ENCODE data around the gene MAD2L1.

Gene MAD2L1

DNA sequence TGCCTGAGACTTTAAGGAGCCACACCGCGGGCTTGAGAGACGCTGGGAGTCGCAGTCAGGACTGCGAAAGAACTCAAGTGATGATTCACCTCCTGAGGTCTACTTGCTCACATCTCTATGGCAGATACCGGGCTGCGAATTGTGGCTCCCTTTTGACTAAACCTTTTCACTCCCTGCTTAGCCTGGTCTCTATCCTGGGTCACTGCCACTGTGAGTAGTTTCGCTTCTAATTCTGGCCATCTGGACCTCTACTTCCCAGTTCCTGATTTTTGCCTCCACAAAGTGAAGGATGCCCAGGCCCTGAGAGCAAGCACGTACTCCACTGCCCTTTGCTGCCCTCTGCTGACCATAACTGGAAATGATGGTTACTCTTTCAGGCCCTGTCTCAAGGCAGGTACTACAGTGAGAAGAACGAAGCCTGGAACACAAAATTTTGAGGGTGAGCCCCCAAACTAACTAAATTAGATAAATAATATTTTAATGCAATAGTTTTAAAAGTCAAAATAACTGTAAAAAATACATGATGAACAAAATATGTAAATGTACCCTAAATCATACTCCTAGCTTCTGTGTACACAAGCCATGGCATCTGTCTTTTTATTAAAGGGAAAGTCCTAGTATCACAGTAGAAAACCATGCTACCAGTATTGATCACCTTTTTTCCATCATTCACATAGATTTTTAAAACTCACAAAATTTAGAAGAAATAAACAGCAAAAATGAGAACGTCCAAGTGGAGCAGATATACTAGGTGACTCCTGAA lies 16.7 kb downstream of the MAD2L1 start:
- no peak overlapping the region for H3K4me3 Mint-ChIP-seq
- H3K9me3 Mint-ChIP-seq: no peaks in the 10 kb centered on the region

DNA sequence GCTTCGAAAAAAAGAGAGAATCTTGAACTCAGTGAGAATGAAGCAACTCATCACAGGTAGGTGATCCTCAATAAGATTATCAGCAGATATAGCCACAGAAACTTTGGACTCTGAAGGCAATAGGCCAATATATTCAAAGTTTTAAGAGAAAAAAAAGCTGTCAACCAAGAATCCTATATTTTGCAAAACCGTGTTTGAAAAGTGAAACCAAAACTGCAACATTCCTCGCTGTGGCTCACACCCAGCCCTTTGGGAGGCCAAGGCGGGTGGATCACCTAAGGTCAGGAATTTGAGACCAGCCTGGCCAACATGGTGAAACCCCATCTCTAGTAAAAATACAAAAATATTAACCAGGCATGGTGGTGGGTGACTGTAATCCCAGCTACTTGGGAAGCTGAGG lies 22.8 kb downstream of the MAD2L1 start:
- no peak for DNase-seq
- H3K4me1 Mint-ChIP-seq: peaks cover 11% of the 10 kb centered on the region
- no peak overlapping the region for H3K27ac Mint-ChIP-seq
- no peaks in the 10 kb centered on the region for H3K27me3 Mint-ChIP-seq (ENCODE audit: low read depth, poor library complexity)
- no peak overlapping the region for H3K4me3 Mint-ChIP-seq
- TF ChIP-seq CTCF (IDR thresholded peaks at IDR 0.05): no peak
- peaks cover 7% of the 10 kb centered on the region for H3K9me3 Mint-ChIP-seq
- H3K36me3 Mint-ChIP-seq (ENCODE audit: low read depth): peaks cover 5% of the 10 kb centered on the region

More for the DNA sequence above, 16.7 kb downstream of the MAD2L1 start:
- peak; percentile 74 for TF ChIP-seq CTCF (IDR thresholded peaks at IDR 0.05)
- peak; percentile 83 for DNase-seq
- Mint-ChIP-seq H3K27ac (peak overlapping the region; percentile 94), H3K4me1 (peaks cover 5% of the 10 kb centered on the region), H3K36me3 (ENCODE audit: low read depth) (no peaks in the 10 kb centered on the region), H3K27me3 (ENCODE audit: low read depth, poor library complexity) (no peaks in the 10 kb centered on the region)

DNA sequence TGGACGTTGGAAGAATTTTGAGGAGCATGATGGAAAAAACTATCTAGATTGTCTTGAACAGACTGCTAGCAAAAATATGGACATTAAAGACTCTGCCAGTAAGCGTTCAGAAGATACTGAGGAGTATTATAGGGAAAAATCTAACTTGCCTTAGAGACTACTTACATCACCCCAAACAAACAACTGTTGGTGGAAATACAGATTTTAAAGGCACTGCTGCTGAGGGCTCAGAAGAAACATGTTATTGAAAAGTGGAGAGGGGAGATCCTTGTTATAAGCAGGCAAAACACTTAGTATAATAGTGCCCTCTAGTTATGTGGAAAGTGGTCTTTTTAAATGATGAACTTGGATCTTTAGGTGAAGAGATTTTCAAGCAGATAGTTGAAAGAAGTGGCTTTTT lies 29.2 kb downstream of the MAD2L1 start:
- Mint-ChIP-seq H3K9me3 (no peaks in the 10 kb centered on the region), H3K4me3 (no peak overlapping the region), H3K4me1 (peaks cover 11% of the 10 kb centered on the region), H3K27me3 (ENCODE audit: low read depth, poor library complexity) (peaks cover 3% of the 10 kb centered on the region), H3K36me3 (ENCODE audit: low read depth) (no peaks in the 10 kb centered on the region), H3K27ac (no peak overlapping the region)
- no peak for TF ChIP-seq CTCF (IDR thresholded peaks at IDR 0.05)
- DNase-seq: no peak

- TF ChIP-seq CTCF (IDR thresholded peaks at IDR 0.05): no peak
- no peaks in the 10 kb centered on the region for H3K36me3 Mint-ChIP-seq (ENCODE audit: low read depth)
Observed at GRCh38 chr4:120034913-120035312, 31.7 kb downstream of the MAD2L1 start.

GRCh38 chr4:120026853-120027252 lies 39.8 kb downstream of the MAD2L1 start:
- H3K4me1 Mint-ChIP-seq: no peaks in the 10 kb centered on the region
- TF ChIP-seq CTCF (IDR thresholded peaks at IDR 0.05): no peak
- H3K36me3 Mint-ChIP-seq (ENCODE audit: low read depth): no peaks in the 10 kb centered on the region
- no peak overlapping the region for H3K27ac Mint-ChIP-seq
- DNase-seq: no peak
- H3K4me3 Mint-ChIP-seq: no peak overlapping the region
- no peaks in the 10 kb centered on the region for H3K9me3 Mint-ChIP-seq
- no peaks in the 10 kb centered on the region for H3K27me3 Mint-ChIP-seq (ENCODE audit: low read depth, poor library complexity)

More at GRCh38 chr4:120034913-120035312, 31.7 kb downstream of the MAD2L1 start:
- Mint-ChIP-seq H3K9me3 (no peaks in the 10 kb centered on the region), H3K27ac (no peak overlapping the region), H3K4me3 (no peak overlapping the region), H3K27me3 (ENCODE audit: low read depth, poor library complexity) (peaks cover 3% of the 10 kb centered on the region), H3K4me1 (no peaks in the 10 kb centered on the region)
- DNase-seq: no peak

- H3K4me3 Mint-ChIP-seq: no peak overlapping the region
- H3K27ac Mint-ChIP-seq: no peak overlapping the region
- no peaks in the 10 kb centered on the region for H3K36me3 Mint-ChIP-seq (ENCODE audit: low read depth)
- H3K27me3 Mint-ChIP-seq (ENCODE audit: low read depth, poor library complexity): no peaks in the 10 kb centered on the region
- no peak for DNase-seq
- H3K4me1 Mint-ChIP-seq: no peaks in the 10 kb centered on the region
- H3K9me3 Mint-ChIP-seq: no peaks in the 10 kb centered on the region
- TF ChIP-seq CTCF (IDR thresholded peaks at IDR 0.05): no peak
Observed at GRCh38 chr4:120025516-120025915, 41.1 kb downstream of the MAD2L1 start.
